ACC112 (cell line): ENCODE results near the gene DAO.

Source experiments
- H2AFZ ChIP-seq: fragments of 200-600 bp; sonication (generic); one replicate; pipeline ENCODE4 v1.6.0; 2017; ENCODE audit warnings: antibody characterized with exemption, low read length; ENCODE audit not compliant: unreplicated experiment
- H3K27ac ChIP-seq: fragments of 200-600 bp; sonication (generic); 2 replicates; pipeline ENCODE4 v1.5.1; 2014; ENCODE audit warnings: low read depth, mild to moderate bottlenecking, antibody characterized with exemption, low read length, moderate library complexity
- H3K27me3 ChIP-seq: fragments of 200-600 bp; sonication (generic); 2 replicates; pipeline ENCODE4 v1.6.1; 2014; ENCODE audit warnings: mild to moderate bottlenecking, antibody characterized with exemption, low read length, moderate library complexity, mixed read lengths; ENCODE audit not compliant: insufficient read depth
- H3K36me3 ChIP-seq: fragments of 200-600 bp; sonication (generic); 2 replicates; pipeline ENCODE4 v1.6.1; 2016; ENCODE audit warnings: mild to moderate bottlenecking, antibody characterized with exemption, low read length, moderate library complexity, mixed read lengths; ENCODE audit not compliant: insufficient read depth
- H3K4me1 ChIP-seq: fragments of 200-600 bp; sonication (generic); one replicate; pipeline ENCODE4 v1.6.1; 2016; ENCODE audit warnings: low read length, mixed read lengths; ENCODE audit not compliant: insufficient read depth, unreplicated experiment, control insufficient read depth
- H3K4me3 ChIP-seq: fragments of 200-600 bp; sonication (generic); 2 replicates; pipeline ENCODE4 v1.5.1; 2014; ENCODE audit warnings: mild to moderate bottlenecking, low read depth, low read length
- H3K79me2 ChIP-seq: fragments of 200-600 bp; sonication (generic); one replicate; pipeline ENCODE4 v1.6.0; 2016; ENCODE audit warnings: low read length; ENCODE audit not compliant: control insufficient read depth, unreplicated experiment, insufficient read depth

Gene DAO

GRCh38 chr12:108947097-108947496, 67.2 kb downstream of the DAO start:
- no peaks in the 10 kb centered on the region for H3K27me3 ChIP-seq
- H3K79me2 ChIP-seq = no peaks in the 10 kb centered on the region
- no peaks in the 10 kb centered on the region for H3K36me3 ChIP-seq
- no peak overlapping the region for H2AFZ ChIP-seq
- no peaks in the 10 kb centered on the region for H3K4me1 ChIP-seq
- no peak overlapping the region for H3K4me3 ChIP-seq
- H3K27ac ChIP-seq = no peak overlapping the region

GRCh38 chr12:108948367-108948766, 68.5 kb downstream of the DAO start:
- no peak overlapping the region for H3K4me3 ChIP-seq
- H3K4me1 ChIP-seq = no peaks in the 10 kb centered on the region
- no peaks in the 10 kb centered on the region for H3K79me2 ChIP-seq
- no peaks in the 10 kb centered on the region for H3K27me3 ChIP-seq
- H2AFZ ChIP-seq = no peak overlapping the region
- no peak overlapping the region for H3K27ac ChIP-seq
- H3K36me3 ChIP-seq = no peaks in the 10 kb centered on the region

DNA sequence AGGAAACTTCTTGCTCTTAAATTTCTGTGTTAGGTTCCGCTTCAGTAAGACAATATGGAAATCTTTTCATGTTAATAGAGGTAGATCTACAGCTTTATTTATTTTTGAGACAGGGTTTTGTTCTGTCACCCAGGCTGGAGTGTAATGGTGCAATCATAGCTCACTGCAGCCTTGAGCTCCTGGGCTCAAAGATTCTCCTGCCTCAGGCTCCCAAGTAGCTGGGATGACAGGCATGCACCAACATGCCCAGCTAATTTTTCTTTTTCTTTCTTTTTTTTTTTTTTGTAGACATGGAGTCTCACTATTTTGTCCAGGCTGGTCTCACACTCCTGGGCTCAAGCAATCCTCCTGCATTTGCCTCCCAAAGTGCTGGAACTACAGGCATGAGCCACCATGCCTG, 70.1 kb downstream of the DAO start:
- Histone ChIP-seq H2AFZ (no peak overlapping the region), H3K27ac (no peak overlapping the region), H3K4me3 (no peak overlapping the region)

More for the DNA sequence above, 70.1 kb downstream of the DAO start:
- Histone ChIP-seq H3K79me2 (no peaks in the 10 kb centered on the region), H3K4me1 (no peaks in the 10 kb centered on the region), H3K27me3 (peaks cover 8% of the 10 kb centered on the region; the same call in 1 of the 2 replicates), H3K36me3 (no peaks in the 10 kb centered on the region)
